Stimulated activated CD8-positive, alpha-beta memory T cell treated with anti-CD3 and anti-CD28 coated beads, Interleukin-12 subunit alpha, Interleukin-12 subunit beta, amount 100 ng/mL, for 24 hours (primary cell): Measurements from ENCODE around the gene AAK1.
"Not testable (repeated sequence)": the region's sequence is repeated elsewhere in the genome, so short reads cannot be mapped to it uniquely, and the experiment has no call there.

Experiments
- DNase-seq: peaks from one replicate; pipeline ENCODE4 v3.0.0-alpha.2; 2020; ENCODE audit errors: extremely low read depth

AAK1 gene

GRCh38 chr2:69625078-69625795 lies 18.3 kb downstream of the AAK1 start:
- DNase-seq = no peak

DNA sequence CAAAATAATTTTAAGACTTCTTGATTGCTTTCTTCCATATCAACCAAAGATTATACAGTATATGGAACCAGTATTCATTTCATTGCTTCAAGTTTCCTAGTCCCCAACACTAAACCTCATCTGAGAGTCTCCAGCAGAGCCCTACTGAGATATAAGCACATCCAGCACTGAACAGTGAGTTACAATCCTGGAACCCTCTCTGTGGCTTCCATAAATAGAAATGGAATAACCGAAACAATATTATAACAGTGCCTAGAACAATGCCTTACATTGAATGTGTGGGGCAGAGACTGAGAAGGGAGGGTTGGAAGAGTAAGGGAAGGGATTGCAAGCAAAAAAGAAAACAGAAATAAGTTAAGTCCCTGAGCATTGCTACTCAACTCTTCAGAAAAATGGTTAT lies 18.9 kb downstream of the AAK1 start:
- no peak for DNase-seq

DNA sequence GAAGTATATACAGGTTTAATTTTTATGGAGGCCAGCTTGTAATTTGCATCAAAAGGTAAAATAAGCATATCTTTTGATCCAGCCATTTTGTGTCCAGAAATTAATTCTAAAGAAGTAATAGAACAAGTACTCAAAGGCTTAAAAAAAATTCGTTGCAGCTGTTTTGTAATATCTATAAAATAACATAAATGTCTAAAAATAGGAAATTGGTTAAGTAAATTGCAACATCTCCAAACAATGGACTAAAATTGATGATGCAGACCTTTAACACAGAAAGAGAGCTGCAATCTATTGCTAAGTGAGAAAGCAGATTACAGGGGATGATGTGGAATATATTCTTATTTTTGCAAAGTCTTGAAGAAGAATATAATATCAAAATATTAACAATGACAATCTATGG lies 19.4 kb downstream of the AAK1 start:
- no peak for DNase-seq

- DNase-seq = no peak
Measured at GRCh38 chr2:69623236-69623635, 20.3 kb downstream of the AAK1 start.

- DNase-seq = not testable (repeated sequence)
Measured at GRCh38 chr2:69622805-69623204, 20.7 kb downstream of the AAK1 start.

- DNase-seq = not testable (repeated sequence)
Measured at GRCh38 chr2:69622017-69622540, 21.5 kb downstream of the AAK1 start.

- DNase-seq = no peak
Measured at GRCh38 chr2:69621440-69621839, 22.1 kb downstream of the AAK1 start.

GRCh38 chr2:69620870-69621269 lies 22.7 kb downstream of the AAK1 start:
- no peak for DNase-seq

GRCh38 chr2:69619725-69620124 lies 23.8 kb downstream of the AAK1 start:
- no peak for DNase-seq

GRCh38 chr2:69618362-69618761 lies 25.2 kb downstream of the AAK1 start:
- DNase-seq = no peak

DNA sequence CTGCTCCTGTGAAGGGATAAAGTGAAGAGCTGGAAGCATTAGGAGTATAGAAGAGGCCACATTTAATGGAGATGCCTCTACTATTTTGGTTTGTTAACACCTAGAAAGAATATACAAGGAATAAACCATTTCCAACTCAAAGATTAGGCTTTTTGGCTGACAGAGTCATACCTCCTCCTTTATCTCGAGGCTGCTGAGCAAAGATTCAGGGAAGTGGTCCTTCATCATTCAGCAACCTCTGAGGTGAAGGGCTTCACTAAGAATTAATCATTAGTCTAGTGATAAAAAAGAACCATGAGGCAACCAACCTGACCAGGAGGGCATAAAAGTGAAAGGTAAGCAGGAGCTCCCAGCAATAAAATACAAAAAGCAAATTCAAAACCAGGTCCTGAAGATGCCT lies 25.8 kb downstream of the AAK1 start:
- no peak for DNase-seq

DNA sequence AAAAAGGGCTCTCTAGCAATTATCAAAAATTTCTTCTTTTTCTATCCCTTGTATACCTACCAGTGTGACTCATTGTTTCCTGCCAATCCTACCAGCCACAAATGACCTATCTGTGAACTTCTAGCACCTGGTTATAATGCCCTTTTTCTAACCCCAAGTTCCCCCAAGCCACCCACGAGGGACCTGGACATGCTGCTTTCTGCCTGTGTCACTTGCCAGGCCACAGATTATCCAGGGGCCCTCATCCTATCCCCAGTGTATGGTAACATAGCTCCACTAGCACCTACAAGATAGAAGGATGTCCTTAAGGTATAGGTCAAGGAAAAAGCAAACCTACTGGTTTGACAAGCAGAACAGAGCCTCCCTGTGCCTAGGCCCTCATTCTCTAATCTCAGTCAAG lies 26.8 kb downstream of the AAK1 start:
- DNase-seq = peak; percentile 15

- no peak for DNase-seq
Measured at GRCh38 chr2:69615969-69616368, 27.6 kb downstream of the AAK1 start.

DNA sequence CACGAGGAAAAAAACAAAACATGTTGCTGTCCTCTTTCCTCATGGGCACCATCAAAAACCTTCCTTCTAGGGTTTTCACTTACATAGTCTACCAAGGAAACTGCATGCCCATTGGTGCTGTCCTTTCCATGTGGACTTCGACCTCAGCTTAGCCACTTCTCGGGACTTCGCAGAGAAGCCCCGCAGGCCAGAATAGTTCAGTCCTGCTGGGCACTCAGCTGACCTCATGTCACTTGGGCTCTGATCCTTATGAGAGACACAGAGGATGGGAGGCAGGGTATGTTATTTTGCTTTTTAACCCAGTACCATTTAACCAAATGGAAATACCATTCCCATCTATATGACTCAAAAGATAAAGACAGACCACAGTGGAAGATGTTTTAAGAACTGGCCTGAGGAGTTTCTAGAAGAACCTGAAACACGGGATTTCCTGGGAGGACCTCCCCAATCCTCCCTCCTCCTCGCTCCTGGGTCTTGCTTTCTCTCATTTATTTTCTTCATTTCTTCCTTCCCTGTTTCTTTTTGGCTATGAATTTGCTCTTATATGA lies 28.4 kb downstream of the AAK1 start:
- no peak for DNase-seq

GRCh38 chr2:69612707-69613106 lies 30.8 kb downstream of the AAK1 start:
- no peak for DNase-seq

- DNase-seq = no peak
Measured at GRCh38 chr2:69612200-69612599, 31.3 kb downstream of the AAK1 start.

DNA sequence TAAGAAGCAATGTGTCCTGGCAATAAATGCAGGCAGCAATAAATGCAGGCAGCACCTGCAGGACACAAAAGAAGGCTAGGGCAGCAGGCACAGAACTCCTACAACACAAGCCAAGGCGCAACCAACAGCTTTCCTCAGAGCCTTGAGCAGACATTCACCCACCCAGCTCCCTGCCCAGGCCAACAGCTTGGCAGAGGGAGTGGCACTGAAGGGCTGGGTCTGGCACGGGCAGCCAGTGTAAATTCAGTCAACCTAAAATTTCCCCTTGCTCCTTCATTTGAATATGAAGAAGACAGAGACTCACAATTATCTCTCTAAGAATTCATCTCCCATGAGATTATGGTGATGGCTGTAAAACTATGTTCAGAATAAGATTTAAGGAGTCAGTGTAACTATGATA lies 35.4 kb downstream of the AAK1 start:
- no peak for DNase-seq

DNA sequence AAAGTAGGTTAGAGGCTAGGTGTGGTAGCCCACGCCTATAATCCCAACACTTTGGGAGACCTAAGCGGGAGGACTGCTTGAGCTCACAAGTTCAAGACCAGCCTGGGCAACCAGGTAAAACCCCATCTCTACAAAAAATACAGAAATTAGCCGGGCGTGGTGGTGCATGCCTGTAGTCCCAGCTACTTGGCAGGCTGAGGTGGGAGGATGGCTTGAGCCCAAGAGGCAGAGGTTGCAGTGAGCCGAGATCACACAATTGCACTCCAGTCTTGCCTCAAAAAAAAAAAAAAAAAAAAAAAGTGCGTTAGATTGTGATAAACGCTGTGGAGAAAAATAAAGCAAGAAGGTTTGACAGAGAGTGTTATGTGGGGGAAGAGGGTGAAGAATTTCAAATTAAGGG lies 36.8 kb downstream of the AAK1 start:
- not testable (repeated sequence) for DNase-seq

- no peak for DNase-seq
Measured at GRCh38 chr2:69605284-69605683, 38.3 kb downstream of the AAK1 start.

GRCh38 chr2:69604836-69605235 lies 38.7 kb downstream of the AAK1 start:
- no peak for DNase-seq

DNA sequence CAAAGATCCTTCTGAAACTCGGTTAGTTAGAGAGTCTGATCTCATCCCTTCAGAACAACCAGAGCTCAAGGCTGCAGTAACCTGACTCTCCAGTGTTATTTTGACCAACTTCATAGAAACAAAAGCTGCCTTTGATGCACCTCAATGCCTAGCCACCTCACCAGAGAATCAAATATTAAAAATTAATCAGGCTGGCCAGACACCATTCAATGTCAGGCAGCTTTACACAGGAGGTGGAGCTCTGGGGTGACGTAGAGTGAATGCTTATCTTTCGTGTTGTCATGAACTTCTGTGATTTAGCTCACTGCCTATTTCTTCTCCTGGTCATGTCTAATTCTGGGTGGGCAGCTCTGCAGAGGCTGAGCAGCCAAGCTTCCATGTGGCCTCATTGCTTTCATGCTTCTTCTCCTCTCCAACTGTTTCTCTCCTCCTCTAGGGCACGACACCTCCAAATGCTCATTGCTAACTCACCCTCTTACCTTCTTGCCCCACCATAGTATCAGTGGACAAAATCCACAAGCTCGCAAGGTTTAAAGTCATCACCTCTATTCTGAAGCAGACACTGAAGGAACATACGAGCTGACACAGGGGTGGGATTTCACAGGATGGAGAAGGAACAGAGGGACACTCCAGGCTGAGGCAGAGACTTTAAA lies 39.4 kb downstream of the AAK1 start:
- DNase-seq = no peak

DNA sequence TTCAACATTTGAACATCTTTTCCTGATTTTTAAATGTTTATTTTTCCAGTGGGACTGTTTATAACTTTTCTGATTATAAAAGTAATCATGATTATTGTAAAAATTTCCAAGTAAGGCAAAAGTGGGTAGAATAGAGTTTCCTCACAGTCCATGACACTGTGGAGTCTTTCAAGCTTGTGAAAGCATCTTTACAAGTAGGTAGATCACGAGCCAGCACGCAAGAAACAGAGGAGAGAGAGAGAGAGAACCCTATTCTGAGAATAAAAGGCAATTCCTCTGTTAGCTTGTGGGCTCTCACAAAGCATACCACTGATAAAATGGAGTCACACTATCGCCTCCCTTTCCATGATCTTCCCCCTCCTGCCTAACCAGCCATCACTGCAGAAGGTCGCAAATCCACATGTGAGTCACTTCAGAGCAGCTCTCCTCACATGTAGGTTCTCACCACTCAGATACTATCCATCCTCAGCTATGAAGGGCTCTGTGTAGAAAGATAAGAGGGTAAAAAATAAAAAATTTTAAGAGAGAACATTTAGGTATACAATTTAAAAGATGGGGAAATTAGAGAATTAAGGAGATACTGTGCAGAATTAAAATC lies 40.3 kb downstream of the AAK1 start:
- no peak for DNase-seq

- no peak for DNase-seq
Measured at GRCh38 chr2:69601179-69601612, 42.3 kb downstream of the AAK1 start.
